IPS-18a (cell line): ENCODE data around the gene RIMS3.

Experiments used
- H3K27ac ChIP-seq: one replicate; pipeline ENCODE4 v1.5.1; 2013; ENCODE audit warnings: low read length
- H3K27me3 ChIP-seq: one replicate; pipeline ENCODE4 v1.6.1; 2013; ENCODE audit warnings: mild to moderate bottlenecking, low read length; ENCODE audit not compliant: control insufficient read depth, insufficient read depth
- H3K36me3 ChIP-seq: one replicate; pipeline ENCODE4 v1.6.1; 2013; ENCODE audit warnings: low read depth, low read length; ENCODE audit not compliant: control insufficient read depth
- H3K4me1 ChIP-seq: one replicate; pipeline ENCODE4 v1.6.1; 2013; ENCODE audit warnings: low read depth, low read length; ENCODE audit not compliant: control insufficient read depth
- H3K4me3 ChIP-seq: one replicate; pipeline ENCODE4 v1.5.1; 2013; ENCODE audit warnings: low read length
- H3K9ac ChIP-seq: one replicate; pipeline ENCODE4 v1.6.1; 2013; ENCODE audit warnings: mild to moderate bottlenecking, low read length, moderate library complexity
- H3K9me3 ChIP-seq: one replicate; pipeline ENCODE4 v1.6.1; 2013; ENCODE audit warnings: low read depth, low read length; ENCODE audit not compliant: control insufficient read depth

Gene RIMS3

GRCh38 chr1:40689737-40690136 is 24.3 kb upstream of the RIMS3 start:
- no peak overlapping the region for H3K9ac ChIP-seq
- peaks cover 12% of the 10 kb centered on the region for H3K4me1 ChIP-seq
- H3K4me3 ChIP-seq: peak overlapping the region; percentile 65
- H3K36me3 ChIP-seq: peaks cover 13% of the 10 kb centered on the region
- H3K9me3 ChIP-seq: no peaks in the 10 kb centered on the region
- H3K27ac ChIP-seq: no peak overlapping the region
- no peaks in the 10 kb centered on the region for H3K27me3 ChIP-seq

DNA sequence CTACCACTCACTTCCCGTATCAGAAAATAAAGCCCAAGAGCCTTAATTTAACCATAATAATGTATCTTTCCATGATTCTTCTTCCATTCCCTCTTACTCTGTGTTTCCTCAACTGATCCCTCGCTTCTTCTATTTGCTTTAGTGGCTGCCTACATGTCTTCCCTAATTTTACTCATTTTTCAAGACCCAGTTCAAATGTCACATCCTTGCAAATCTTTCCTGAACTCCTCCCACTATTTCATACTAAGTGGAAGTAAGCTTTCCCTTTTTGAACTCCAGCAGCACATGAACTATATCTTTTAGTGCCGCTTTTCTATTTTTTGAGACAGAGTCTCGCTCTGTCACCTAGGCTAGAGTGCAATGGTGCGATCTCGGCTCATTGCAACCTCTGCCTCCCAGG is 22.2 kb upstream of the RIMS3 start:
- no peak overlapping the region for H3K9ac ChIP-seq
- H3K27me3 ChIP-seq: no peaks in the 10 kb centered on the region

GRCh38 chr1:40687059-40687458 is 21.6 kb upstream of the RIMS3 start:
- H3K36me3 ChIP-seq: peaks cover 13% of the 10 kb centered on the region
- no peak overlapping the region for H3K27ac ChIP-seq
- no peaks in the 10 kb centered on the region for H3K27me3 ChIP-seq
- H3K9ac ChIP-seq: no peak overlapping the region
- peaks cover 7% of the 10 kb centered on the region for H3K4me1 ChIP-seq
- H3K4me3 ChIP-seq: no peak overlapping the region
- no peaks in the 10 kb centered on the region for H3K9me3 ChIP-seq

More for the DNA sequence above, 22.2 kb upstream of the RIMS3 start:
- no peak overlapping the region for H3K27ac ChIP-seq
- H3K36me3 ChIP-seq: peaks cover 13% of the 10 kb centered on the region
- H3K4me1 ChIP-seq: peaks cover 8% of the 10 kb centered on the region
- H3K4me3 ChIP-seq: no peak overlapping the region
- H3K9me3 ChIP-seq: no peaks in the 10 kb centered on the region

DNA sequence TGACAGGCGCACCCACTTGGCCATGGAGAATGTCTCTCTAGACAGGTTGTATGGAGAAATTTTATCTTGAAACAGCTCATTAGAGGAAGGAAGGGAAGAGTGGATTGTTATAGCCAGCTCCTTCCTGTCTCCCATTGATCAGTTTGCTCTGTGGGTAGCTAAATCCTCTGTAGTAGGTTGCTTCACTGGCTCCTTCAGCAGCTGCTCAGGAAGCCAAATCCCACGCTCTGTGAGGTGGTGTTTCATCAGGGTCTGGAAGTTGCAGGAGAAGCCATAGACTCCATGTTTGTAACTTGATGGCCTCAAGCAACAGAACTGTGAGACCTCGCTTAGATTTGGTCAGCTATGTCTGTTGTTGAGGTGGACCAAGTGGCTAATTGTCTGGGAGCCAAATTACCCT is 19.2 kb upstream of the RIMS3 start:
- Histone ChIP-seq H3K4me3 (no peak overlapping the region), H3K27ac (no peak overlapping the region), H3K9ac (no peak overlapping the region)

GRCh38 chr1:40679165-40679953 is 13.9 kb upstream of the RIMS3 start:
- no peaks in the 10 kb centered on the region for H3K36me3 ChIP-seq
- H3K27me3 ChIP-seq: no peaks in the 10 kb centered on the region
- no peak overlapping the region for H3K9ac ChIP-seq
- H3K4me1 ChIP-seq: no peaks in the 10 kb centered on the region
- H3K9me3 ChIP-seq: no peaks in the 10 kb centered on the region
- no peak overlapping the region for H3K4me3 ChIP-seq
- H3K27ac ChIP-seq: no peak overlapping the region

More for the DNA sequence above, 19.2 kb upstream of the RIMS3 start:
- H3K36me3 ChIP-seq: peaks cover 13% of the 10 kb centered on the region
- no peaks in the 10 kb centered on the region for H3K4me1 ChIP-seq
- no peaks in the 10 kb centered on the region for H3K9me3 ChIP-seq
- H3K27me3 ChIP-seq: no peaks in the 10 kb centered on the region

GRCh38 chr1:40676501-40676900 is 11.0 kb upstream of the RIMS3 start:
- Histone ChIP-seq H3K27me3 (no peaks in the 10 kb centered on the region), H3K9ac (no peak overlapping the region), H3K9me3 (no peaks in the 10 kb centered on the region), H3K4me3 (no peak overlapping the region), H3K36me3 (no peaks in the 10 kb centered on the region), H3K27ac (no peak overlapping the region), H3K4me1 (no peaks in the 10 kb centered on the region)

DNA sequence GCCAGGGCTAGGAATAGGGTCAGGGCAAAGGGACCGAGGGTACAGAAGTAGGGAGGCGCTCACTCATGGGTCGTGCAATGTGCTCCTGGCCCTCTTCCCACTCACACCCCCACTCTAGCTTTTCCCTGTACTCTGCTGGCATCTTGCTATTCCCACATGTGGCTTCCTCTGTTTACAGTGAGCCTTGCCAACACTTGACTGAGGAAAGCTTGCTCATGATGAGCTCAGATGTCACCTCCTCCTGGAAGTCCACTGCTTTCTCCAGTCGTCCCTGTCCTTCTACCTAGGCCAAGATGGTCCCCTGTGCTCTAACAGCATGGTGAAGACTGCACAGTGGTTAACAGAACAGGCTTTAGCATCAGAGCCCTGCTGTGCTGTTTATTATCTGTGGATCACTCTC is 8.0 kb upstream of the RIMS3 start:
- H3K4me3 ChIP-seq: no peak overlapping the region
- H3K27me3 ChIP-seq: no peaks in the 10 kb centered on the region
- no peaks in the 10 kb centered on the region for H3K4me1 ChIP-seq
- H3K9me3 ChIP-seq: no peaks in the 10 kb centered on the region
- H3K27ac ChIP-seq: no peak overlapping the region
- no peaks in the 10 kb centered on the region for H3K36me3 ChIP-seq
- no peak overlapping the region for H3K9ac ChIP-seq

DNA sequence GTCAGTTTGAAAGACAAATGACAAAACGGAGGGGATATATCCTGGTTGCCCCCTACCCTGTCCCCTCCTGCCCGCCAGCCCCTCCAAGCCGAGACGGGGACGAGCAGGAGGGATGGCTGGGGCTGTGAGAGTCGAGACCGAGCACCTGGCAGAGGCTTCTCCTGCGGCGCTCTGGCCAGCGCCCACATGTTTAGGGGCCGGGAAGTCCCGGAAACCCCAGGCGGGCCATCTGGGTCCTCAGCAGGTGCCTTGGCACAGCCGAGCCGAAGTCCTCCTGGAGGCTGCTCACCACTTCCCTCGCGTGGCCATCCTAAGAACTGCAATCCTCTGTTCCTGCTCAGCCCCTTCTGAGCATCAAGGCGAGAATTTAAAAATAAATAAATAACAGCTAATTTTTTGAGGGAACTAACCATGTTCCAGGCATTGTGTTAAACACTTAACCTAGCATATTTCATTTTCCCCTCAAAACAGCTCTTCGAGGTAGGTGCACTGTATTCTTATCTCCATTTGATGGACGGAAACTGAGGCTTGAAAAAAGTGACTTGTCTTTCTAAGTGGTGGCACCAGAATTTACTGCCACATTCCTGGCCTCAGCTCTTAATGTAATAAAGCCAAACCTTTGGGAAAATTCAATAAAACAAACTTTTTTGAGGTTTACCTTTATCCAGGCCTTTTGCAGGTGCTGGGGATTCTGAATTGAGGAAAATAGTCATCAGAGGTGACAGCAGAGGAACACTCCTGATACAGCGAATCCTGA is 3.5 kb upstream of the RIMS3 start:
- Histone ChIP-seq H3K27ac (no peak overlapping the region), H3K27me3 (no peaks in the 10 kb centered on the region), H3K9ac (no peak overlapping the region), H3K4me3 (peak overlapping the region; percentile 32), H3K36me3 (no peaks in the 10 kb centered on the region), H3K4me1 (peaks cover 7% of the 10 kb centered on the region), H3K9me3 (no peaks in the 10 kb centered on the region)

- Histone ChIP-seq H3K9me3 (no peaks in the 10 kb centered on the region), H3K27me3 (no peaks in the 10 kb centered on the region), H3K27ac (no peak overlapping the region), H3K9ac (no peak overlapping the region), H3K4me1 (peaks cover 28% of the 10 kb centered on the region), H3K4me3 (peak overlapping the region; percentile 81), H3K36me3 (no peaks in the 10 kb centered on the region)
Measured at GRCh38 chr1:40664791-40665190, 691 bp downstream of the RIMS3 start.

- no peaks in the 10 kb centered on the region for H3K36me3 ChIP-seq
- H3K27ac ChIP-seq: no peak overlapping the region
- H3K4me1 ChIP-seq: peaks cover 28% of the 10 kb centered on the region
- H3K27me3 ChIP-seq: no peaks in the 10 kb centered on the region
- H3K9me3 ChIP-seq: no peaks in the 10 kb centered on the region
- H3K9ac ChIP-seq: no peak overlapping the region
- peak overlapping the region; percentile 81 for H3K4me3 ChIP-seq
Measured at GRCh38 chr1:40664167-40664537, 1.3 kb downstream of the RIMS3 start.

DNA sequence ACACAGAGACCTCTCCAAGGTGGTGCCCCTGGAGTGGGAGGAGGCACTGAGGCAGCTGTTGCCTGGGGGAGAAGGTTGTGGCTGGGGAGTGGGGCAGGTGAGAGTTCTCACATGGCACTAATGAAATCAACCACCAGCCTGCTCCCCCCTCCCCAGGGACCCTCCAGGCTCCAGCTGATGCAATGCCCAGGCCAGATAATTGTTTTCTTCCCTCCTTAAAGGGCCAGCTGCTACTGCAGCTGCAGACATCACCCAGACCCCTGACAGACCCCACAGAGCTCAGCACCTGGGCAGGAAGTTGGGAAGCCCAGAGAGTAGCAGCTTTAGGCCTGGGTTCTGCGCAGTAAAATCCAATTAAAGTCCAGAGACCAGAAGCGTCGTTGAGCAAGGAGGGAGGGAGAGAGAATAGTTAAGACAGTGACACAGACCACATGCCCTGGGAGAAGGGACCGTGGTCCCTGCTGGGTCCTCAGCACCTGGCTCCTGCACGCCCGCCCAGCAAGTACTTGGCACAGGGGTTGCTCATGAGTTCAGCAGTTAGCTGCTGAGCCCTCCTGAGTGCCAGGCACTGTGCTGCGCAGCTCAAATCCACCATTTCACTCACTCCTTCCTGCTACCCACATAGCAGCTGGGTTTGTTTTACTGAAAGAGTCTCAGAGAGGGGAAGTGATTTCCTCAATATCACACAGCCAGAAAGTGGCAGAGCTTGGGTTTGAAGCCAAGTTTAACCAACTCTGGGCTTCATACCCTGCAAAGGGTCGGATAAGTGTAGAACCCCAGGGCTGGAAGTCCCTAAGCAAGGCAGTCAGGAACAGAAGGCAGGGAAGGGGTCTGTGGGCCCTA is 1.9 kb downstream of the RIMS3 start:
- H3K27ac ChIP-seq: no peak overlapping the region
- H3K27me3 ChIP-seq: no peaks in the 10 kb centered on the region
- no peak overlapping the region for H3K4me3 ChIP-seq
- no peaks in the 10 kb centered on the region for H3K9me3 ChIP-seq
- H3K9ac ChIP-seq: peak overlapping the region; percentile 26
- H3K36me3 ChIP-seq: no peaks in the 10 kb centered on the region
- H3K4me1 ChIP-seq: peaks cover 28% of the 10 kb centered on the region
